Activated T-cell treated with anti-CD3 and anti-CD28 coated beads, Interleukin-2, amount 50 U/mL, for 72 hours (primary cell): ENCODE data around the gene DPP4. TPM values are rescaled to one million over a fixed set of nuclear protein-coding genes. Genes with fewer than 3 reads are reported as not detected.
"Not testable (repeated sequence)": the region's sequence is repeated elsewhere in the genome, so short reads cannot be mapped to it uniquely, and the experiment has no call there.

Experiments
- ATAC-seq, 2 donors: fragments of 150-1000 bp; cut with Tn5 transposase; replicated peaks in 1 of 2; 2 replicates each; pipeline ENCODE4 v1.10.0; 2021; ENCODE audit warnings: moderate library complexity in 2 of 2, mild to moderate bottlenecking in 1 of 2
- DNase-seq, 2 donors: peaks; one replicate each; pipeline ENCODE4 v3.0.0; 2021 to 2022; ENCODE audit warnings: mixed read lengths in 1 of 2
- H3K27ac Mint-ChIP-seq: one replicate; pipeline ENCODE4 v1.8.0; 2022; ENCODE audit warnings: mild to moderate bottlenecking, moderate library complexity, mixed read lengths
- H3K27me3 Mint-ChIP-seq: one replicate; pipeline ENCODE4 v1.8.0; 2022; ENCODE audit warnings: low read depth, mixed read lengths
- H3K36me3 Mint-ChIP-seq, 2 donors: one replicate each; pipeline ENCODE4 v1.8.0; 2022; ENCODE audit warnings: mixed read lengths in 2 of 2, mild to moderate bottlenecking in 1 of 2; ENCODE audit not compliant: insufficient read depth in 2 of 2
- H3K4me1 Mint-ChIP-seq: one replicate; pipeline ENCODE4 v1.8.0; 2022; ENCODE audit warnings: low read depth, mixed read lengths
- H3K4me3 Mint-ChIP-seq, 2 donors: one replicate each; pipeline ENCODE4 v1.8.0; 2022; ENCODE audit warnings: mild to moderate bottlenecking in 2 of 2, mixed read lengths in 2 of 2, moderate library complexity in 2 of 2
- H3K9me3 Mint-ChIP-seq, 2 donors: one replicate each; pipeline ENCODE4 v1.8.0; 2022; ENCODE audit warnings: mixed read lengths in 2 of 2
- total RNA-seq, 2 donors: library from RNA; stranded (reverse); gene quantifications; one replicate each; pipeline ENCODE4 v1.2.3, GENCODE V29; 2022

Gene DPP4
- total RNA-seq, 2 donors from 2014 or later: 37.6 to 52.9 TPM

- H3K27me3 Mint-ChIP-seq: no peaks in the 10 kb centered on the region
- H3K4me3 Mint-ChIP-seq: peak overlapping the region in 1 of 2 donors; percentile 50
- H3K4me1 Mint-ChIP-seq: peaks cover 86% of the 10 kb centered on the region
- H3K27ac Mint-ChIP-seq: peak overlapping the region; percentile 55
- DNase-seq: no peak
- ATAC-seq: no peak
- H3K36me3 Mint-ChIP-seq: peaks cover 15 to 21% of the 10 kb centered on the region in 2 donors
- H3K9me3 Mint-ChIP-seq: peaks cover 0 to 7% of the 10 kb centered on the region in 2 donors
These were observed 13.0 kb downstream of the DPP4 start for GRCh38 chr2:162061021-162061420.

DNA sequence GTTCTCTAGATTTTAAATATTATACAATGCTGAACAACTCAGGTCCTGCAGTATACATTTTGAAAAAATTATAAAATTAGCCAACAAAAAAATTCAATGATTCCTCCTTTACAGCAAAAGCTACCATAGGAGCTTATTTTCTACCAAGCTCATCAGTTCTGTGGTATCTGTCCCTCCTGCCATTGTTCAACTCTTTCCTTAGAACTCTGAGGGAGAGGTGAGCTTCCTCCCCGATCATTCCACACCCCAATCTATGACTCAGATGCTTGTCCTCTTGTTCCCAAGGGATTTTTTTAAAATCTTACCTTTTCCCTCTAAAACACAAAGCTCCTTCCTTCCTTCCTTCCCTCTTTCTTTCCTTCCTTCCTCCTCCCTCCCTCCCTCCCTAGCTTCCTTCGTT, 13.5 kb downstream of the DPP4 start:
- H3K27ac Mint-ChIP-seq: peak overlapping the region; percentile 44
- H3K27me3 Mint-ChIP-seq: no peaks in the 10 kb centered on the region
- no peak for ATAC-seq
- DNase-seq: no peak
- peaks cover 15 to 22% of the 10 kb centered on the region in 2 donors for H3K36me3 Mint-ChIP-seq
- H3K4me1 Mint-ChIP-seq: peaks cover 91% of the 10 kb centered on the region
- peaks cover 0 to 7% of the 10 kb centered on the region in 2 donors for H3K9me3 Mint-ChIP-seq
- H3K4me3 Mint-ChIP-seq: peak overlapping the region; percentile 25 to 59

DNA sequence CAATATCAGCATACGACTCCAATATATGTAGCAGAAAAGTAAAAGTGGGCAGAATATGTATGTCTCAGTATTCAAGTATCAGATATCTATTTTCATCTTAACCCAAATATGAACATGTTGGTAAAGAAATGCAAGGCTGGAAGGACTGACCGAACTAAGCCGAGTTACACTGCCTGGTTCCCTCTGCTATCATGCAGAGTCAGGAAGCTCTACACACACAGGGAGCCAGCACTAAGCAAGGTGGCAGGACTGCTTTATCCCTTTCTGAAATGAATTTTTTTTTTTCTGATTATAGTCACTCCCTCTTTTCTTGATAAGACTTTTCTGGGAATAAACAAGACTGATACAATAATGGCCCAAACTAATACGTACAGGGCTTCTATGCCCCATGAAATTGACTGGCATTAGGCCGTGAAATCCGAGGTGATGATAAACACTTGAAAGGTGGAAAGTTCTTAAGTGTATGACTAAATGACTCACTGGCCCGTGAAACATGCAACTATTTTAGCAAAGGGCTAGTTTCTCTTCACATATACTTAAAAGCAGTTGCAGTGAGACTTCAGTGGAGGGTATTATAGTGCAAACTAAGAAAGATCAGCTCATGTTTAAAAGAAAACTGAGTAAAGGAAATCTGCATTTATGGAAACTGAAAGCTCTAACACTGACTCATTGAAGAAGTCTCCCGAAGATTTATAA, 14.9 kb downstream of the DPP4 start:
- H3K36me3 Mint-ChIP-seq: peaks cover 15 to 22% of the 10 kb centered on the region in 2 donors
- peak; percentile 83 to 88 for ATAC-seq
- peak overlapping the region; percentile 94 for H3K27ac Mint-ChIP-seq
- H3K4me3 Mint-ChIP-seq: peak overlapping the region; percentile 57 to 83
- H3K9me3 Mint-ChIP-seq: peaks cover 0 to 7% of the 10 kb centered on the region in 2 donors
- H3K4me1 Mint-ChIP-seq: peaks cover 91% of the 10 kb centered on the region
- H3K27me3 Mint-ChIP-seq: no peaks in the 10 kb centered on the region
- peak; percentile 35 to 46 for DNase-seq

DNA sequence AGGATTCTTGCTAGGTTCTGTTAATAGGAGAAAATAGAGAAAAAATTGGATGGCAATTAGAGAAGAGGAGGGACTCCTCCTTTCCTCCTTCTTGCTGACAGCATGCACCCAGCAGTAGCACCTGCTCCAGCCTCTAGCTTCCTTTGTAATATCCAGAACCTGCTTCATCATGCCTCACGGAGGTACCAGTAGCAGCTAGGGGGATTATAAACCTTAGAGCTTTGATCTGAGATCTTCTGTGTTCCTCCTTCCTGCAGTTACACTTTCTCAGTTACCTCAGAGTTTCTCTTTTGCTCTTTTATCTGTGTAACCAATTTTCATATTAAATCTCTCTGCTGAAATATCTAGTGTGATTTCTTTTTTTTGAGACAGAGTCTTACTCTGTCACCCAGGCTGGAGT, 16.6 kb downstream of the DPP4 start:
- H3K36me3 Mint-ChIP-seq: peaks cover 14 to 28% of the 10 kb centered on the region in 2 donors
- peak overlapping the region; percentile 94 for H3K27ac Mint-ChIP-seq
- H3K4me3 Mint-ChIP-seq: peak overlapping the region; percentile 23 to 83
- DNase-seq (no peak), ATAC-seq (no peak)
- H3K9me3 Mint-ChIP-seq: peaks cover 0 to 7% of the 10 kb centered on the region in 2 donors
- H3K4me1 Mint-ChIP-seq: peaks cover 74% of the 10 kb centered on the region
- H3K27me3 Mint-ChIP-seq: no peaks in the 10 kb centered on the region

DNA sequence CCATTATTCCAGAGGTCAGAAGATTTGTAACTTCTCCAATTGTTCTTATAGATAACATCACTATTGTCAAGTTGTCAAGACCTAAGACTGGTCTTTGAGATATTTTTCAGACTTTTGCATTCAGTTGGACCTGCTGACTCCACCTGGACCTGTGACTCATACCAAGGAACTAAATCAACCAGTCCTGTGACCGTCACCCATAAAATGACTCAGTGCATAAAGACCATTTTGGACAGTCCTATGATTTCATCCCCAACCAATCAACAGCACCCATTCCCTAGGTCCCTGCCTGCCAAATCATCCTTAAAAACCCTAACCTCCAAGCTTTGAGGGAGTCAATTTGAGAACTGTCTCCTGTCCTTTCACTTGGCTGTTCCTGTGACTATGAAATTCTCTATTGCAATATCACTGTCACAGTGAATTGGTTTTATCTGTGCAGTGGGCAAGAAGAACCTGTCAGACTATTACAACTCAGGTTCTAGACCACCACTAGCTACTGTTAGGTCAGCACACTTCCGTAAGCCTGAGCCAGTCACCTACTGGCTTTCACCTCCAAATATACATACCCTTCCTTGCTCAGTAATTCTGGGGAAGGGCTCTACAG, 17.1 kb downstream of the DPP4 start:
- Mint-ChIP-seq H3K4me1 (peaks cover 72% of the 10 kb centered on the region), H3K9me3 (peaks cover 0 to 7% of the 10 kb centered on the region in 2 donors), H3K4me3 (peak overlapping the region; percentile 10 to 83), H3K27ac (peak overlapping the region; percentile 47), H3K27me3 (no peaks in the 10 kb centered on the region), H3K36me3 (peaks cover 15 to 28% of the 10 kb centered on the region in 2 donors)
- DNase-seq (no peak), ATAC-seq (peak in 1 of 2 donors; percentile 16)

GRCh38 chr2:162053808-162054155, 20.2 kb downstream of the DPP4 start:
- peaks cover 13 to 26% of the 10 kb centered on the region in 2 donors for H3K36me3 Mint-ChIP-seq
- H3K27ac Mint-ChIP-seq: no peak overlapping the region
- no peak for ATAC-seq
- H3K4me3 Mint-ChIP-seq: no peak overlapping the region
- peaks cover 45% of the 10 kb centered on the region for H3K4me1 Mint-ChIP-seq
- H3K27me3 Mint-ChIP-seq: no peaks in the 10 kb centered on the region
- no peak for DNase-seq
- H3K9me3 Mint-ChIP-seq: peaks cover 0 to 7% of the 10 kb centered on the region in 2 donors

DNA sequence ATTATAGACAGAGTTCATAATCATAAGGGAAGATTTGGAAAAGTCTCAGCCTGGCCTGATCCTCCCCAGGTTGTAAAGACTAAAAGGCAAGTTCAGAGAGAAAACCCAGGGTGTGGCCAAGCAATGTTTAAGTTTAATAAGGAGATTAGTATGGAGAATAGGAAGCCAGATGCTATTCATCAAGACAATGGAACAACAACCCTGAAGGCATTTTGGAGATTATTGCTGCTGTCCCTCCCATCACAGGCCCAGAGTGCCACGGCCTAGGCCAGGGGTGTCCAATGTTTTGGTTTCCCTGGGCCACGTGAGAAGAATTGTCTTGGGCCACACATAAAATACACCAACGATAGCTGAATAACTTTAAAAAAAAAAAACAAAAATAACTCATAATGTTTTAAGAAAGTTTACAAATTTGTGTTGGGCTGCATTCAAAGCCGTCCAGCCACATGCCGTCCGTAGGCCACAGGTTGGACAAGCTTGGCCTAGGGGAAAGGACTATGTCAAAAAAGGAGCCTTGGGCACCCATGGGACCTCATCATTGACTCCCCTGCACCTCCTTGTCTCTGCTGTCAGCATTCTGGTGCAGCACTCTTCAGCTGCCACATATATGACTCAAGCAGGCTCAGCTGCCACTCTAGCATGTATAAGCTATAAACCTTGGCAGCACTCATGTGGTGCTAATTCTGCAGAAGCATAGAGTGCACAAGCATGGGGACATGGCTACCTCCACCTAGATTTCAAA, 20.8 kb downstream of the DPP4 start:
- H3K9me3 Mint-ChIP-seq: peaks cover 0 to 7% of the 10 kb centered on the region in 2 donors
- no peak for ATAC-seq
- peaks cover 45% of the 10 kb centered on the region for H3K4me1 Mint-ChIP-seq
- H3K4me3 Mint-ChIP-seq: no peak overlapping the region
- no peak overlapping the region for H3K27ac Mint-ChIP-seq
- no peak for DNase-seq
- H3K36me3 Mint-ChIP-seq: peaks cover 15 to 28% of the 10 kb centered on the region in 2 donors
- H3K27me3 Mint-ChIP-seq: no peaks in the 10 kb centered on the region

DNA sequence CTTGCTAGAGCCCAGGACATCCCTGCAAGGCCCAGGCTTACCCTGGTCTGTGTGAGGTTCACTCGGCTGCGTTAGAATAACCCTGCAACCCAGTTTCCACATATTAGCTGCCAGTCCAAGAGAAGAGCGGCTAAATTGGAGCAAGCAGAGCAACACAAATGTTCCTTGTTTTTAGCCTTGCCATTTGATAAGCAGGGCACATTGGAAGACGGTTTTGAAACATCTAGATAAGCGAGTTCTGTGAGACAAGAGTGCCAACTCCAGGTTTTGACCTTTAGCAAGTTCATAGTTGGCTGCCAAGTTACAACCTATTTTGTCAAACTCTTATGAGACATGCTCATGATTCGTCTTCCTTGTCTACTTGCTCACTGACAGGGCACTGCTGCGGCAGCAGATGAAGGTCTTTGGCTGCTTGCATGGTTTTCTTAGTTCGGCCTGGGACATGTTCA, 23.5 kb downstream of the DPP4 start:
- Mint-ChIP-seq H3K36me3 (peaks cover 6 to 11% of the 10 kb centered on the region in 2 donors), H3K4me3 (no peak overlapping the region), H3K4me1 (peaks cover 20% of the 10 kb centered on the region), H3K9me3 (no peaks in the 10 kb centered on the region), H3K27me3 (no peaks in the 10 kb centered on the region), H3K27ac (no peak overlapping the region)
- ATAC-seq: no peak
- no peak for DNase-seq

- not testable (repeated sequence) for H3K4me1 Mint-ChIP-seq, ATAC-seq, H3K27ac Mint-ChIP-seq, H3K27me3 Mint-ChIP-seq, DNase-seq, H3K9me3 Mint-ChIP-seq, H3K4me3 Mint-ChIP-seq
- H3K36me3 Mint-ChIP-seq: peaks cover 6 to 11% of the 10 kb centered on the region in 2 donors
These were observed 24.9 kb downstream of the DPP4 start for GRCh38 chr2:162049089-162049488.

DNA sequence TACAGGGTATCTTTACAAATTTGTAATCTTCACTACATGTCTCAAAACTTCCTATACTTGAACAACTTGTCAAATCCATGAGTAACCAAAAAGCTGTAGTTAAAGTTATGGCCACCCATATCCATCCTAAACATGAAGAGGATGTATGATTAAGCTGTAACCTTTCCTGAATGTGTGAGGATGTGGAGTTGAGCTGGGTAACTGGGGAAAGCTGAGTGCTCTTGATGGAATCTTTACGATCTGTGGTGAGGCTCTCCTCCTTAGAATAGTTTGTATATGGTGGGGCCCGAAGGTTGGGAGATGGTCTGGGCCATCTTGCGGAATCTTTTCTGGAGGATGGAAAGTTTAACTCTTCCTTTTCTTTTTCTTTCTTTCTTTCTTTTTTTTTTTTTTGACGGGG, 29.4 kb downstream of the DPP4 start:
- Mint-ChIP-seq H3K4me1 (peaks cover 8% of the 10 kb centered on the region), H3K27me3 (no peaks in the 10 kb centered on the region), H3K4me3 (no peak overlapping the region), H3K9me3 (no peaks in the 10 kb centered on the region), H3K36me3 (peaks cover 7 to 9% of the 10 kb centered on the region in 2 donors), H3K27ac (no peak overlapping the region)
- ATAC-seq: no peak
- no peak for DNase-seq

- Mint-ChIP-seq H3K27me3 (no peaks in the 10 kb centered on the region), H3K4me3 (no peak overlapping the region), H3K36me3 (peaks cover 3 to 5% of the 10 kb centered on the region in 2 donors), H3K4me1 (peaks cover under 1% of the 10 kb centered on the region), H3K9me3 (no peaks in the 10 kb centered on the region), H3K27ac (no peak overlapping the region)
- no peak for DNase-seq
- no peak for ATAC-seq
These were observed 30.9 kb downstream of the DPP4 start for GRCh38 chr2:162043132-162043531.

DNA sequence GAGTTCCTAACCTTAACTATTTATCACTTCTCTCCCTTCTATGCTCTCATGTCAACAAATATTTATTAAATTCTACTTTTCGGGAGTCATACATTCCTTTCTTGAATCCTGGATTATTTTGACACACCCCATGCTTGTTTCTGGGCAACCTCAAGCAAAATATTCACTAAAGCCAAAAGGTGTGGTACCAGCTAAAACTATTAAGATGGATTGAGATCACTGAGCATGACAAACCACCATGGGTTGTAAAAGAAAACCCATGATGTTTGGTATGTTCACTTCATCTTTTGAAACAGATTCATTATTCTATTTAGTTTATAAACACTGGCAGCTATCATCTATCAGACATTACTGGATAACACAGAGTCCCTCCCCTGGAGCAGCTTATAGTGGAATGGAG, 32.5 kb downstream of the DPP4 start:
- H3K4me3 Mint-ChIP-seq: no peak overlapping the region
- no peaks in the 10 kb centered on the region for H3K9me3 Mint-ChIP-seq
- ATAC-seq: no peak
- DNase-seq: no peak
- no peaks in the 10 kb centered on the region for H3K27me3 Mint-ChIP-seq
- no peak overlapping the region for H3K27ac Mint-ChIP-seq
- peaks cover 5% of the 10 kb centered on the region in 2 donors for H3K36me3 Mint-ChIP-seq
- no peaks in the 10 kb centered on the region for H3K4me1 Mint-ChIP-seq

- no peaks in the 10 kb centered on the region for H3K4me1 Mint-ChIP-seq
- H3K4me3 Mint-ChIP-seq: no peak overlapping the region
- ATAC-seq (no peak), DNase-seq (no peak)
- no peaks in the 10 kb centered on the region for H3K9me3 Mint-ChIP-seq
- H3K27ac Mint-ChIP-seq: no peak overlapping the region
- no peaks in the 10 kb centered on the region for H3K27me3 Mint-ChIP-seq
- peaks cover 8 to 10% of the 10 kb centered on the region in 2 donors for H3K36me3 Mint-ChIP-seq
These were observed 35.3 kb downstream of the DPP4 start for GRCh38 chr2:162038725-162039124.
